GM23338 (cell line): ENCODE results near the gene BTG3. TPM values are rescaled to one million over a fixed set of nuclear protein-coding genes. Genes with fewer than 3 reads are reported as not detected.

Source experiments
- ATAC-seq: fragments of 200-7000 bp; cut with Tn5 transposase; 3 replicates; pipeline ENCODE4 v1.9.1; 2020
- DNase-seq: peaks from one replicate; pipeline ENCODE4 v3.0.0-alpha.2; 2015; ENCODE audit warnings: low spot score
- H2AFZ ChIP-seq: fragments of 200-600 bp; sonication (generic); 2 replicates; pipeline ENCODE4 v1.8.0; 2016; ENCODE audit warnings: antibody characterized with exemption, mild to moderate bottlenecking, moderate library complexity
- H3F3A ChIP-seq: fragments of 200-600 bp; sonication (generic); replicated peaks from 2 replicates; pipeline ENCODE4 v1.8.0; 2017; ENCODE audit warnings: antibody characterized with exemption, mixed run types, low read depth
- H3K27ac ChIP-seq: fragments of 200-600 bp; sonication (generic); 2 replicates; pipeline ENCODE4 v1.6.1; 2016; ENCODE audit warnings: low read depth
- H3K27me3 ChIP-seq: fragments of 200-600 bp; sonication (generic); 2 replicates; pipeline ENCODE4 v1.8.0; 2016; ENCODE audit warnings: mild to moderate bottlenecking, mixed run types, moderate library complexity; ENCODE audit not compliant: insufficient read depth
- H3K36me3 ChIP-seq: fragments of 200-600 bp; sonication (generic); 2 replicates; pipeline ENCODE4 v1.8.0; 2016; ENCODE audit warnings: mild to moderate bottlenecking; ENCODE audit not compliant: insufficient read depth
- H3K4me1 ChIP-seq: fragments of 200-600 bp; sonication (generic); 2 replicates; pipeline ENCODE4 v1.8.0; 2016; ENCODE audit warnings: mild to moderate bottlenecking, moderate library complexity; ENCODE audit not compliant: insufficient read depth
- H3K4me2 ChIP-seq: fragments of 200-600 bp; sonication (generic); 2 replicates; pipeline ENCODE4 v1.7.1; 2017; ENCODE audit warnings: mixed run types
- H3K4me3 ChIP-seq: fragments of 200-600 bp; sonication (generic); 2 replicates; pipeline ENCODE4 v1.6.1; 2016; ENCODE audit warnings: mixed run types
- H3K79me2 ChIP-seq: fragments of 200-600 bp; sonication (generic); replicated peaks from 2 replicates; pipeline ENCODE4 v1.8.0; 2017; ENCODE audit warnings: mild to moderate bottlenecking; ENCODE audit not compliant: insufficient read depth
- H3K9me2 ChIP-seq: fragments of 200-600 bp; sonication (generic); 2 replicates; pipeline ENCODE4 v1.8.0; 2017; ENCODE audit not compliant: insufficient read depth
- H4K20me1 ChIP-seq: fragments of 200-600 bp; sonication (generic); replicated peaks from 2 replicates; pipeline ENCODE4 v1.8.0; 2017; ENCODE audit warnings: mild to moderate bottlenecking; ENCODE audit not compliant: insufficient read depth
- H3K27ac Mint-ChIP-seq: 2 replicates; pipeline ENCODE4 v1.8.0; 2020; ENCODE audit warnings: inconsistent platforms, mild to moderate bottlenecking, moderate library complexity, mixed read lengths
- H3K27me3 Mint-ChIP-seq: 3 replicates; pipeline ENCODE4 v1.8.0; 2022; ENCODE audit warnings: low read depth, mild to moderate bottlenecking, moderate library complexity, mixed read lengths, inconsistent platforms; ENCODE audit not compliant: insufficient read depth, poor library complexity
- H3K36me3 Mint-ChIP-seq: 3 replicates; pipeline ENCODE4 v1.8.0; 2021; ENCODE audit warnings: low read depth, mild to moderate bottlenecking, inconsistent platforms, moderate library complexity, mixed read lengths
- H3K4me1 Mint-ChIP-seq: 3 replicates; pipeline ENCODE4 v1.8.0; 2020; ENCODE audit warnings: mild to moderate bottlenecking, inconsistent platforms, mixed read lengths
- H3K4me3 Mint-ChIP-seq: 3 replicates; pipeline ENCODE4 v1.8.0; 2021; ENCODE audit warnings: moderate library complexity, mild to moderate bottlenecking, inconsistent platforms, mixed read lengths
- H3K9me3 Mint-ChIP-seq: 3 replicates; pipeline ENCODE4 v1.8.0; 2020; ENCODE audit warnings: moderate library complexity, mild to moderate bottlenecking, inconsistent platforms, mixed read lengths
- CREB1 ChIP-seq: fragments of 250-450 bp; sonication (Bioruptor Pico); IDR thresholded peaks from 2 replicates; pipeline ENCODE4 v1.5.0; 2020; ENCODE audit warnings: low read depth, mild to moderate bottlenecking, moderate library complexity
- EZH2 ChIP-seq: fragments of 200-600 bp; sonication (generic); IDR thresholded peaks from one replicate; pipeline ENCODE4 v1.8.0; 2017; ENCODE audit warnings: antibody characterized with exemption, mild to moderate bottlenecking, low read depth; ENCODE audit not compliant: unreplicated experiment
- EZH2phosphoT487 ChIP-seq: fragments of 200-600 bp; sonication (generic); IDR thresholded peaks from one replicate; pipeline ENCODE4 v1.8.1; 2018; ENCODE audit warnings: antibody characterized with exemption; ENCODE audit not compliant: unreplicated experiment
- JUNB ChIP-seq: IDR thresholded peaks from one replicate; pipeline ENCODE4 v1.6.1; 2016; ENCODE audit warnings: antibody characterized with exemption; ENCODE audit not compliant: unreplicated experiment
- NANOG ChIP-seq: IDR thresholded peaks from 2 replicates; pipeline ENCODE4 v1.6.1; 2016; ENCODE audit warnings: antibody characterized with exemption, borderline replicate concordance
- POLR2AphosphoS5 ChIP-seq: IDR thresholded peaks from 2 replicates; pipeline ENCODE4 v1.6.1; 2016; ENCODE audit warnings: antibody characterized with exemption, low read depth
- STAT1 ChIP-seq: IDR thresholded peaks from one replicate; pipeline ENCODE4 v1.6.1; 2016; ENCODE audit warnings: antibody characterized with exemption; ENCODE audit not compliant: unreplicated experiment
- ZNF114 ChIP-seq: fragments of 250-450 bp; sonication (Bioruptor Pico); IDR thresholded peaks from 2 replicates; pipeline ENCODE4 v1.5.0; 2020; ENCODE audit warnings: mild to moderate bottlenecking, moderate library complexity
- ZNF331 ChIP-seq: fragments of 250-450 bp; sonication (Bioruptor Pico); IDR thresholded peaks from 2 replicates; pipeline ENCODE4 v1.5.0; 2020; ENCODE audit warnings: low read depth, mild to moderate bottlenecking, moderate library complexity
- polyA plus RNA-seq: library from polyadenylated mRNA; unstranded; fragments of >200 nt; fragmentation: Nextera tagmentation; extraction: Ambion mirVana; gene quantifications from 2 replicates; pipeline ENCODE4 v1.2.1, GENCODE V29; 2016
- total RNA-seq: library from RNA; depleted of rRNA; stranded (reverse); fragments of >200 nt; shearing (Covaris generic); gene quantifications from 2 replicates; pipeline ENCODE4 v1.2.3, GENCODE V29; 2014
- TF ChIP-seq, protein P1 (sequence below): IDR thresholded peaks from one replicate; pipeline ENCODE4 v1.6.1; 2018; ENCODE audit warnings: antibody characterized with exemption; ENCODE audit not compliant: unreplicated experiment
- TF ChIP-seq, protein P2 (sequence below), 2 experiments: fragments of 200-600 bp in 1 of 2; sonication (generic) in 1 of 2; conservative IDR thresholded peaks; 2 replicates each; pipeline versions ENCODE4 v1.5.1 to v1.6.1; 2016 to 2017; ENCODE audit warnings: antibody characterized with exemption in 2 of 2, low read depth in 2 of 2, mild to moderate bottlenecking in 2 of 2, moderate library complexity in 1 of 2
- TF ChIP-seq, protein P3 (sequence below): IDR thresholded peaks from 2 replicates; pipeline ENCODE4 v1.6.1; 2016; ENCODE audit warnings: antibody characterized with exemption
- TF ChIP-seq, protein P4 (sequence below): fragments of 250-450 bp; sonication (Bioruptor Pico); IDR thresholded peaks from 2 replicates; pipeline ENCODE4 v1.5.0; 2020; ENCODE audit warnings: mild to moderate bottlenecking, moderate library complexity

The BTG3 gene
- total and polyA plus RNA-seq, 2 experiments from 2014 or later, result 24.0 to 43.8 TPM

DNA sequence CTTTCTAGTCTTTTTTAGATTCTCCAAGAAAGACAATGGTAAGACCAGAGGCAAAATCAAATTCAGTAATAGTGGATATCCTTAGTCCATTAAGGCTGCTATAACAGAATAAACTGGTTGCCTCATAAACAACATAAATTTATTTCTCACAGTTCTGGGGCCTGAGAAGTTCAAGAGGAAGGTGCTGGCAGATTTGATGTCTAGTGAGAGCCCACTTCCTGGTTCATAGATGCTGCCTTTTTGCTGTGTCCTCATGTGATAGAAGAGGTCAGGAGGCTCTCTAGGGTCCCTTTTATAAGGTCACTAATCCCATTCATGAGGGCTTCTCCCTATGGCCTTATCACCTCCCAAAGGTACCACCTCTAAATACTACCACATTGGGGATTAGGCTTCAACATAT lies 31.5 kb upstream of the BTG3 start:
- peaks cover 2% of the 10 kb centered on the region for H3K27me3 Mint-ChIP-seq
- no peak overlapping the region for H3K4me3 Mint-ChIP-seq
- ATAC-seq, result no peak

More for the DNA sequence above, 31.5 kb upstream of the BTG3 start:
- H3K4me3 ChIP-seq, result no peak overlapping the region
- H3K27me3 ChIP-seq, result no peaks in the 10 kb centered on the region
- H3K27ac ChIP-seq, result no peak overlapping the region
- H3F3A ChIP-seq, result no peaks in the 10 kb centered on the region
- H3K36me3 ChIP-seq, result peaks cover 3% of the 10 kb centered on the region; the same call in 1 of the 2 replicates
- H3K79me2 ChIP-seq, result no peaks in the 10 kb centered on the region
- no peaks in the 10 kb centered on the region for H4K20me1 ChIP-seq
- H3K9me2 ChIP-seq, result 0 out of 2 replicates have a peak, but pooled peaks cover 3% of the 10 kb centered on the region
- H3K4me1 ChIP-seq, result no peaks in the 10 kb centered on the region
- peaks cover 19% of the 10 kb centered on the region for H3K9me3 Mint-ChIP-seq
- no peak overlapping the region for H3K4me2 ChIP-seq
- H3K27ac Mint-ChIP-seq, result no peak overlapping the region
- H3K36me3 Mint-ChIP-seq, result peaks cover 4% of the 10 kb centered on the region; the same call in 2 of the 3 replicates
- H3K4me1 Mint-ChIP-seq, result no peaks in the 10 kb centered on the region
- TF ChIP-seq POLR2AphosphoS5, result no peak
- TF ChIP-seq, protein P1, sequence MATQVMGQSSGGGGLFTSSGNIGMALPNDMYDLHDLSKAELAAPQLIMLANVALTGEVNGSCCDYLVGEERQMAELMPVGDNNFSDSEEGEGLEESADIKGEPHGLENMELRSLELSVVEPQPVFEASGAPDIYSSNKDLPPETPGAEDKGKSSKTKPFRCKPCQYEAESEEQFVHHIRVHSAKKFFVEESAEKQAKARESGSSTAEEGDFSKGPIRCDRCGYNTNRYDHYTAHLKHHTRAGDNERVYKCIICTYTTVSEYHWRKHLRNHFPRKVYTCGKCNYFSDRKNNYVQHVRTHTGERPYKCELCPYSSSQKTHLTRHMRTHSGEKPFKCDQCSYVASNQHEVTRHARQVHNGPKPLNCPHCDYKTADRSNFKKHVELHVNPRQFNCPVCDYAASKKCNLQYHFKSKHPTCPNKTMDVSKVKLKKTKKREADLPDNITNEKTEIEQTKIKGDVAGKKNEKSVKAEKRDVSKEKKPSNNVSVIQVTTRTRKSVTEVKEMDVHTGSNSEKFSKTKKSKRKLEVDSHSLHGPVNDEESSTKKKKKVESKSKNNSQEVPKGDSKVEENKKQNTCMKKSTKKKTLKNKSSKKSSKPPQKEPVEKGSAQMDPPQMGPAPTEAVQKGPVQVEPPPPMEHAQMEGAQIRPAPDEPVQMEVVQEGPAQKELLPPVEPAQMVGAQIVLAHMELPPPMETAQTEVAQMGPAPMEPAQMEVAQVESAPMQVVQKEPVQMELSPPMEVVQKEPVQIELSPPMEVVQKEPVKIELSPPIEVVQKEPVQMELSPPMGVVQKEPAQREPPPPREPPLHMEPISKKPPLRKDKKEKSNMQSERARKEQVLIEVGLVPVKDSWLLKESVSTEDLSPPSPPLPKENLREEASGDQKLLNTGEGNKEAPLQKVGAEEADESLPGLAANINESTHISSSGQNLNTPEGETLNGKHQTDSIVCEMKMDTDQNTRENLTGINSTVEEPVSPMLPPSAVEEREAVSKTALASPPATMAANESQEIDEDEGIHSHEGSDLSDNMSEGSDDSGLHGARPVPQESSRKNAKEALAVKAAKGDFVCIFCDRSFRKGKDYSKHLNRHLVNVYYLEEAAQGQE, result no peak
- TF ChIP-seq, protein P2, sequence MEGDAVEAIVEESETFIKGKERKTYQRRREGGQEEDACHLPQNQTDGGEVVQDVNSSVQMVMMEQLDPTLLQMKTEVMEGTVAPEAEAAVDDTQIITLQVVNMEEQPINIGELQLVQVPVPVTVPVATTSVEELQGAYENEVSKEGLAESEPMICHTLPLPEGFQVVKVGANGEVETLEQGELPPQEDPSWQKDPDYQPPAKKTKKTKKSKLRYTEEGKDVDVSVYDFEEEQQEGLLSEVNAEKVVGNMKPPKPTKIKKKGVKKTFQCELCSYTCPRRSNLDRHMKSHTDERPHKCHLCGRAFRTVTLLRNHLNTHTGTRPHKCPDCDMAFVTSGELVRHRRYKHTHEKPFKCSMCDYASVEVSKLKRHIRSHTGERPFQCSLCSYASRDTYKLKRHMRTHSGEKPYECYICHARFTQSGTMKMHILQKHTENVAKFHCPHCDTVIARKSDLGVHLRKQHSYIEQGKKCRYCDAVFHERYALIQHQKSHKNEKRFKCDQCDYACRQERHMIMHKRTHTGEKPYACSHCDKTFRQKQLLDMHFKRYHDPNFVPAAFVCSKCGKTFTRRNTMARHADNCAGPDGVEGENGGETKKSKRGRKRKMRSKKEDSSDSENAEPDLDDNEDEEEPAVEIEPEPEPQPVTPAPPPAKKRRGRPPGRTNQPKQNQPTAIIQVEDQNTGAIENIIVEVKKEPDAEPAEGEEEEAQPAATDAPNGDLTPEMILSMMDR (conservative IDR thresholded peaks at IDR 0.05; ENCODE audit: low read depth in 2 of 2), result no peak
- TF ChIP-seq ZNF331, result no peak
- no peak for TF ChIP-seq EZH2
- no peak for TF ChIP-seq CREB1 (CRISPR knock-in tag)
- TF ChIP-seq, protein P3, sequence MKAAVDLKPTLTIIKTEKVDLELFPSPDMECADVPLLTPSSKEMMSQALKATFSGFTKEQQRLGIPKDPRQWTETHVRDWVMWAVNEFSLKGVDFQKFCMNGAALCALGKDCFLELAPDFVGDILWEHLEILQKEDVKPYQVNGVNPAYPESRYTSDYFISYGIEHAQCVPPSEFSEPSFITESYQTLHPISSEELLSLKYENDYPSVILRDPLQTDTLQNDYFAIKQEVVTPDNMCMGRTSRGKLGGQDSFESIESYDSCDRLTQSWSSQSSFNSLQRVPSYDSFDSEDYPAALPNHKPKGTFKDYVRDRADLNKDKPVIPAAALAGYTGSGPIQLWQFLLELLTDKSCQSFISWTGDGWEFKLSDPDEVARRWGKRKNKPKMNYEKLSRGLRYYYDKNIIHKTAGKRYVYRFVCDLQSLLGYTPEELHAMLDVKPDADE, result no peak
- TF ChIP-seq EZH2phosphoT487, result no peak
- no peak for TF ChIP-seq NANOG
- TF ChIP-seq JUNB, result no peak
- TF ChIP-seq, protein P4, sequence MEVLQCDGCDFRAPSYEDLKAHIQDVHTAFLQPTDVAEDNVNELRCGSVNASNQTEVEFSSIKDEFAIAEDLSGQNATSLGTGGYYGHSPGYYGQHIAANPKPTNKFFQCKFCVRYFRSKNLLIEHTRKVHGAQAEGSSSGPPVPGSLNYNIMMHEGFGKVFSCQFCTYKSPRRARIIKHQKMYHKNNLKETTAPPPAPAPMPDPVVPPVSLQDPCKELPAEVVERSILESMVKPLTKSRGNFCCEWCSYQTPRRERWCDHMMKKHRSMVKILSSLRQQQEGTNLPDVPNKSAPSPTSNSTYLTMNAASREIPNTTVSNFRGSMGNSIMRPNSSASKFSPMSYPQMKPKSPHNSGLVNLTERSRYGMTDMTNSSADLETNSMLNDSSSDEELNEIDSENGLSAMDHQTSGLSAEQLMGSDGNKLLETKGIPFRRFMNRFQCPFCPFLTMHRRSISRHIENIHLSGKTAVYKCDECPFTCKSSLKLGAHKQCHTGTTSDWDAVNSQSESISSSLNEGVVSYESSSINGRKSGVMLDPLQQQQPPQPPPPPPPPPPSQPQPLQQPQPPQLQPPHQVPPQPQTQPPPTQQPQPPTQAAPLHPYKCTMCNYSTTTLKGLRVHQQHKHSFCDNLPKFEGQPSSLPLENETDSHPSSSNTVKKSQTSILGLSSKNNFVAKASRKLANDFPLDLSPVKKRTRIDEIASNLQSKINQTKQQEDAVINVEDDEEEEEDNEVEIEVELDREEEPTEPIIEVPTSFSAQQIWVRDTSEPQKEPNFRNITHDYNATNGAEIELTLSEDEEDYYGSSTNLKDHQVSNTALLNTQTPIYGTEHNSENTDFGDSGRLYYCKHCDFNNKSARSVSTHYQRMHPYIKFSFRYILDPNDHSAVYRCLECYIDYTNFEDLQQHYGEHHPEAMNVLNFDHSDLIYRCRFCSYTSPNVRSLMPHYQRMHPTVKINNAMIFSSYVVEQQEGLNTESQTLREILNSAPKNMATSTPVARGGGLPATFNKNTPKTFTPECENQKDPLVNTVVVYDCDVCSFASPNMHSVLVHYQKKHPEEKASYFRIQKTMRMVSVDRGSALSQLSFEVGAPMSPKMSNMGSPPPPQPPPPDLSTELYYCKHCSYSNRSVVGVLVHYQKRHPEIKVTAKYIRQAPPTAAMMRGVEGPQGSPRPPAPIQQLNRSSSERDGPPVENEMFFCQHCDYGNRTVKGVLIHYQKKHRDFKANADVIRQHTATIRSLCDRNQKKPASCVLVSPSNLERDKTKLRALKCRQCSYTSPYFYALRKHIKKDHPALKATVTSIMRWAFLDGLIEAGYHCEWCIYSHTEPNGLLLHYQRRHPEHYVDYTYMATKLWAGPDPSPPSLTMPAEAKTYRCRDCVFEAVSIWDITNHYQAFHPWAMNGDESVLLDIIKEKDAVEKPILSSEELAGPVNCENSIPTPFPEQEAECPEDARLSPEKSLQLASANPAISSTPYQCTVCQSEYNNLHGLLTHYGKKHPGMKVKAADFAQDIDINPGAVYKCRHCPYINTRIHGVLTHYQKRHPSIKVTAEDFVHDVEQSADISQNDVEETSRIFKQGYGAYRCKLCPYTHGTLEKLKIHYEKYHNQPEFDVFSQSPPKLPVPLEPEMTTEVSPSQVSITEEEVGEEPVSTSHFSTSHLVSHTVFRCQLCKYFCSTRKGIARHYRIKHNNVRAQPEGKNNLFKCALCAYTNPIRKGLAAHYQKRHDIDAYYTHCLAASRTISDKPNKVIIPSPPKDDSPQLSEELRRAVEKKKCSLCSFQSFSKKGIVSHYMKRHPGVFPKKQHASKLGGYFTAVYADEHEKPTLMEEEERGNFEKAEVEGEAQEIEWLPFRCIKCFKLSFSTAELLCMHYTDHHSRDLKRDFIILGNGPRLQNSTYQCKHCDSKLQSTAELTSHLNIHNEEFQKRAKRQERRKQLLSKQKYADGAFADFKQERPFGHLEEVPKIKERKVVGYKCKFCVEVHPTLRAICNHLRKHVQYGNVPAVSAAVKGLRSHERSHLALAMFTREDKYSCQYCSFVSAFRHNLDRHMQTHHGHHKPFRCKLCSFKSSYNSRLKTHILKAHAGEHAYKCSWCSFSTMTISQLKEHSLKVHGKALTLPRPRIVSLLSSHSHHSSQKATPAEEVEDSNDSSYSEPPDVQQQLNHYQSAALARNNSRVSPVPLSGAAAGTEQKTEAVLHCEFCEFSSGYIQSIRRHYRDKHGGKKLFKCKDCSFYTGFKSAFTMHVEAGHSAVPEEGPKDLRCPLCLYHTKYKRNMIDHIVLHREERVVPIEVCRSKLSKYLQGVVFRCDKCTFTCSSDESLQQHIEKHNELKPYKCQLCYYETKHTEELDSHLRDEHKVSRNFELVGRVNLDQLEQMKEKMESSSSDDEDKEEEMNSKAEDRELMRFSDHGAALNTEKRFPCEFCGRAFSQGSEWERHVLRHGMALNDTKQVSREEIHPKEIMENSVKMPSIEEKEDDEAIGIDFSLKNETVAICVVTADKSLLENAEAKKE, result no peak
- TF ChIP-seq STAT1, result no peak
- TF ChIP-seq ZNF114 (CRISPR knock-in tag), result no peak
- DNase-seq, result no peak
- H2AFZ ChIP-seq, result no peak overlapping the region
